ENCODE results near the gene PLEKHG2. TPM values are rescaled to one million over a fixed set of nuclear protein-coding genes. Genes with fewer than 3 reads are reported as not detected.

Gene PLEKHG2, protein sequence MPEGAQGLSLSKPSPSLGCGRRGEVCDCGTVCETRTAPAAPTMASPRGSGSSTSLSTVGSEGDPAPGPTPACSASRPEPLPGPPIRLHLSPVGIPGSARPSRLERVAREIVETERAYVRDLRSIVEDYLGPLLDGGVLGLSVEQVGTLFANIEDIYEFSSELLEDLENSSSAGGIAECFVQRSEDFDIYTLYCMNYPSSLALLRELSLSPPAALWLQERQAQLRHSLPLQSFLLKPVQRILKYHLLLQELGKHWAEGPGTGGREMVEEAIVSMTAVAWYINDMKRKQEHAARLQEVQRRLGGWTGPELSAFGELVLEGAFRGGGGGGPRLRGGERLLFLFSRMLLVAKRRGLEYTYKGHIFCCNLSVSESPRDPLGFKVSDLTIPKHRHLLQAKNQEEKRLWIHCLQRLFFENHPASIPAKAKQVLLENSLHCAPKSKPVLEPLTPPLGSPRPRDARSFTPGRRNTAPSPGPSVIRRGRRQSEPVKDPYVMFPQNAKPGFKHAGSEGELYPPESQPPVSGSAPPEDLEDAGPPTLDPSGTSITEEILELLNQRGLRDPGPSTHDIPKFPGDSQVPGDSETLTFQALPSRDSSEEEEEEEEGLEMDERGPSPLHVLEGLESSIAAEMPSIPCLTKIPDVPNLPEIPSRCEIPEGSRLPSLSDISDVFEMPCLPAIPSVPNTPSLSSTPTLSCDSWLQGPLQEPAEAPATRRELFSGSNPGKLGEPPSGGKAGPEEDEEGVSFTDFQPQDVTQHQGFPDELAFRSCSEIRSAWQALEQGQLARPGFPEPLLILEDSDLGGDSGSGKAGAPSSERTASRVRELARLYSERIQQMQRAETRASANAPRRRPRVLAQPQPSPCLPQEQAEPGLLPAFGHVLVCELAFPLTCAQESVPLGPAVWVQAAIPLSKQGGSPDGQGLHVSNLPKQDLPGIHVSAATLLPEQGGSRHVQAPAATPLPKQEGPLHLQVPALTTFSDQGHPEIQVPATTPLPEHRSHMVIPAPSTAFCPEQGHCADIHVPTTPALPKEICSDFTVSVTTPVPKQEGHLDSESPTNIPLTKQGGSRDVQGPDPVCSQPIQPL (N-terminal part only)
- 44.3 to 72.0 TPM (median 62.7 TPM) in 5 replicates for total RNA-seq (2022; extraction: Qiagen RNA extraction)

DNA sequence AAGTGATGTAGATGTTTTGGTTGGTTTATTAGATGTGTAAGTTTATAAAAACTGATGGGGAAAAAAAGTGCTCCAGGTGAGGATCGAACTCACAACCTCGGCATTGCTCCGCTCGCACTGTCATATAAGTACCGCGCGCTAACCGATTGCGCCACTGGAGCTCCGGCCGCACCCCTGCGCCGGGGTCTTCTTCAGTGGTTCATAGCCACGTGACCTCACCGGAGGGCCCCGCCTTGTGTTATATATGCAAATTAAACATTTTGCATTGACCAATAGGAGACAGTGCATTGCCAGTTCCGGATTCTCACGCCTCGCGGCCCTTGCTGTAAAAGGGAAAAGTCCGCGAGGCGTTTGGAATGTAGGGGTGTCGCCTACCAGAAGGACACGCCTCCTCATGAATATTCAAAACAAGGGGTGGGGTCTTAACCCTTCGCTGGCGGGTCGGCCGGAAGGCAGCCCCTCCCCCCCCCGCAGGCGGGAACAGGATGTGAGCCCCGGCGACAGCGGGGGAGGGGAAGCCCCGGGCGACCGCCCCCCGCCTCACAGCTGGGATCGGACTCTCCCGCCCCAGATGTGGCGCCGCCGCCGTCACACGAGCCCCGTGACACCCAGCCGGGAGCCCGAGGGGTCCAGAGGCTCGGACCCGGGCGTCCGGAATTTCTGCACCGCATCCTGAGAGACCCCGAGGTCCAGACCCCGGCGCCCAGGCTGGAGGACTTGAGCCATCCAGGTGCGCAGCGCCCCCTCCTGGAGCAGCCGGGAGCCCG lies at the start of gene PLEKHG2:
TSS of gene PLEKHG2 (plus strand) at position 570 of the 767 bp plus-strand sequence. CDS start 1,418 bp downstream, outside the sequence.

DNA sequence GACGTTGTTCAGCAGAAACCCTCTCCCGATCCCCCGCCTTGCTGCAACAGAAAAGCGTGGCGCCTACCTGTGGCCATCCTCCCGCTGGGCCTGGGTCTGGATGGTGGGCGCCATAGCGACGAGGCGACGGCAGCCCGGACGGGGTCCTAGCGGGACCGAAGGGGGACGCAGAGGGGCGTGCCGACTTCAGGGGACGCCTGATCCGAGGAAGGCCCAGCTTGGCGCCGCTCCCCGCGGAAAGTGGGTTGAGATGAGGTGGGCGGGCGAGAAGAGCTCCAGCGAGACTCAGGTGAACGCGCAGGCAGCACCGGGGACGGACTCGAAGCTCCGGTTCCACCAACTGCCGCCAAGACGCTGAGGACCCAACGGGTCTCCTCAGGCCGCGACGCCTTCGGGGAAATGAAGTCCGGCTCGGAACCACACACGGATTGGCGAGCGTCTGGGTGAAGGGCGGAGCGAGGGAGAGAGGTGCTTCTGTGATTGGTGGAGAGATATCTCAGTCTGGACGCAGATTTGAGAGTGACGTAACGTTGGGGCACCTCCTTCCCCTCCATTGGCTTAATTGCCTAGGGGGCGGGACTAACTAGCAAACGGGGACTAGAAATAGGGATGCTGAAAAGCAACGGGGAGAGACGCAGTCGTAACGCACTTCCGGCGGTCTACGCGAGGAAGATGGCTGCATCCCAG lies 21.6 kb upstream of the PLEKHG2 start, which contains the start of the genes MED29 and PAF1:
TSS of gene MED29 (plus strand) at position 628 of the 687 bp plus-strand sequence. CDS start at position 673, 45 bp downstream.
TSS of gene PAF1 (minus strand) at position 356 of the 687 bp plus-strand sequence. CDS start at position 114, 242 bp downstream.

DNA sequence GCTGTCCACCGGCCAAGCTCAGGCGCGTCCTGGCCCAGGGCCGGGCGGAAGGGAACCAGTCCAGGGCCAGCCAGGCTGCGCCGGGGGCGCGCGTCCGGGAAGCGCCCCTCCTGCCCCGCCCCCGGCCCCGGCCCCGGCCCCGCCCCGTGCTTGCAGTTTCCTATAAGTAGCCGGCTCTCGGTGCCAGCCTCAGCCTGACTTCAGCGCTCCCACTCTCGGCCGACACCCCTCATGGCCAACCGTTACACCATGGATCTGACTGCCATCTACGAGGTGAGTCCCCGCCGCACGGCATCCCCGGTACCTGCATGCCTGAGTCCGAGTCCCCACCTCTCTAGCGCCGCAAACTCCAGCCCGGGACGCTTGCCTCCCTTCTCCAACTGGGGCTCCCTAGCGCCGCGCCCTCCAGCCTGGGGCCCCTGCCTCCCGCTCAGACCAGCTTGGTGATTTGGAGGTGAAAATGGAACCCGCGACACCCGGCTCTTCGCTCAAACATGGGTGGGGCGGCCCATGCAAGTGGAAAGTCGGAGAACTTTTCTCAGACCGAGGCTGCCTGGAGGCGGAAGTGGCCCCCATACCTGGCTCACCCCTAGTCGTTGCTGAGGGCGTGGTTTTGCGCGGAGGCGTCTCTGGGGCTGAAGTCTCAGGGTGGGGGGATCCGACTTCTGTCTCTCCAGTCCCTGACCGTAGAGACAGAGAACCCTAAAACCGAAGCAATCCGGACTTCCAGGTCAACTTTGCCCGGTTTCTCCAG lies 5.6 kb upstream of the PLEKHG2 start, which contains the start of gene ZFP36:
TSS of gene ZFP36 (plus strand) at position 192 of the 754 bp plus-strand sequence. CDS start at position 250, 58 bp downstream.

DNA sequence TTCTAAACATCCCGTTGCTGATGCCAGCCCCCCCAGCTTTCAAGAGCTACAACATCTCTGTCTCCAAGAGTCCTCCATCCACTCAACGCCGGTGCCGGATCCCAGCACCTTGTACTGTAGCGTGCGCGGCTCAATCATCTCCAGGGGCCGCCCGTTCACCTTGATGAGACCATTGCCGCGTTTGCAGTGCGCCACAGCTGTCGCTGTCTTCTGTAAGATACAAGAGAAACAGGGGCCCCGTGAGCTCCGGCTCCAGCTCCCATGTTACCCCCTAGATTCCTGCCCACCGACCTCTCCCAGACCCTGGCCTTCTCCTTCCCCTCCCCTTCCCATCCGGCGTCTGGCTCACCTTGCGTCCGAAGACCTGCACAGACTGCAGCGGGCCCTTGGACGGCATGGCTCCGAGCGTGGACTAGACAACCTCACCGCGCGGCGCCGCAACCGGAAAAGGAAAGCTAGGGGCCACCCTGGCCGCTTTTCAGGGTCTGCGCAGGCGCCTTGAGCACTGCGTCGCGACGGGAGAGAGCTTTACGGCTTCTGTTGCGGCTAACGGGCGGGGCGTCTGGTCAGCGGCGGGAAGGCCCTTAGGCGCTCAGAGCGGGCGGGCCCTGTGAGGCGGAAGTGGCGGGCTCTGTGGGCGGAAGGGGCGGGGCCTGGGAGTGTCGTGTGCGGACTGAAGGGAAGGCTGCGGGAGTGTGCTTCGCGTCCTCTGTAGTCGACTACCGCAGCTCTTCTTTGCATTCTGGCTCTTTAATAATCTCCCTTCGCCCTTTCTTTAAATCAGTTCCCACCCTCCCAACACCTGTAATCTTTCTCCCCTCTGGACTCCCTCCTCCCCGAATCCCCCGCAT lies 23.3 kb downstream of the PLEKHG2 start, which contains the start of gene RPS16:
TSS of gene RPS16 (minus strand) at position 451 of the 851 bp plus-strand sequence. CDS start at position 397, 54 bp downstream.

DNA sequence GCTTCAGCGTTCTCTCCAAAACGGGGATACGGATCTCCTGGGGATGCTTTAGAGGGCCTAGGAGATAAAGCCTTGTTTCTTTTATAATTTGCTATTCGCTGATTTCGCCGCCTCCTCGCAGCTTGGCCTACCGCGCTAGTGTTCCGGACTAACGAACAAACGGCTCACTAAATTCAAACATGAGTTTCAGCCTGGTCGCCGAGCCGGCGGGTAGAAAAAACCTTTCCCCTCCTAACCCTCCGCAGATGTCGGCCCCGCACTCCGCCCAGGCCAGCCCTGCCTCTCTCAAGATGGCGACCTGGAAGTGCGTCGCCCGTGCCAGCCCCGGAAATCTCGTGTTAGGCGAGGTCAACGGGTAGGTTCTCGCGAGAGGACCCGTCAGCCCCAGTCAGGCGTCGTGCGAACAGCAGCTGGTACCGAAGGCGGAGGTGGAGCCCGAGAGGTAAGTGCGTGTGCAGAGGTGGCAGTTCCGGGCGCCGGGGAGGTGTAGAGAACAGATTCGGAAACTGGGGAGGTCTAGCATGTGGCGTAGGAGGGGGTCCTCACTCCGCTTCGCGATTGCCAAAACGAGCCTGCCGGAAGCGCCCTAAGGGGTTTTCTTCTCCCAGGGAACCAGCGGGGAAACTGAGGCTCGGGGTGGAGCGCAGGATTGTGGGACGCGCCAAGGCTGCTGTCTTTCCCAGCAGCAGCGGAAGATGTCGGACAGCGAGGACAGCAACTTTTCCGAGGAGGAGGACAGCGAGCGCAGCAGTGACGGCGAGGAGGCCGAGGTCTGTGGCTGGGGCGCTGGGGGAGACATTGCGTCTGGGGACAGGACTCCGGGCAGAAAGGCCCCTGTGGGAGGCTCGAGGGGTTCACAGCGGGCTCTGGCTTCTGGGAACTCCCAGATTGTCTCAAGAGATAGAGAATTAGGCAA lies 33.0 kb downstream of the PLEKHG2 start, which contains the start of gene SUPT5H:
TSS of gene SUPT5H (plus strand) at position 387 of the 916 bp plus-strand sequence. CDS start at position 696, 309 bp downstream.

Other genes with a start within 250 kb of the PLEKHG2 start
- gene NCCRP1, start 215.7 kb upstream of the PLEKHG2 start, total RNA-seq (2022; extraction: Qiagen RNA extraction): 1.1 to 2.1 TPM (median 1.7 TPM) in 5 replicates
- gene SYCN, start 208.4 kb upstream of the PLEKHG2 start, total RNA-seq (2022; extraction: Qiagen RNA extraction): not detected in 5 replicates
- gene IFNL3, start 167.7 kb upstream of the PLEKHG2 start, total RNA-seq (2022; extraction: Qiagen RNA extraction): not detected in 5 replicates
- not detected in 5 replicates for gene IFNL4, start 163.8 kb upstream of the PLEKHG2 start, total RNA-seq (2022; extraction: Qiagen RNA extraction)
- gene IFNL2, start 144.3 kb upstream of the PLEKHG2 start, total RNA-seq (2022; extraction: Qiagen RNA extraction): 0.12 TPM in 1 of 5 replicates, not detected in the others
- 0.15 to 0.42 TPM (median 0.32 TPM) in 4 of 5 replicates, not detected in the other for gene IFNL1, start 116.3 kb upstream of the PLEKHG2 start, total RNA-seq (2022; extraction: Qiagen RNA extraction)
- 7.9 to 13.4 TPM (median 12.3 TPM) in 5 replicates for gene LRFN1, start 91.8 kb upstream of the PLEKHG2 start, total RNA-seq (2022; extraction: Qiagen RNA extraction)
- gene GMFG, start 76.6 kb upstream of the PLEKHG2 start, total RNA-seq (2022; extraction: Qiagen RNA extraction): 0.21 to 0.48 TPM (median 0.39 TPM) in 4 of 5 replicates, not detected in the other
- gene SAMD4B, start 70.2 kb upstream of the PLEKHG2 start, total RNA-seq (2022; extraction: Qiagen RNA extraction): 121 to 183 TPM (median 177 TPM) in 5 replicates
- gene PAF1, start 21.6 kb upstream of the PLEKHG2 start, total RNA-seq (2022; extraction: Qiagen RNA extraction): 69.8 to 73.4 TPM (median 72.4 TPM) in 5 replicates
- 61.9 to 70.6 TPM (median 65.2 TPM) in 5 replicates for gene MED29, start 21.3 kb upstream of the PLEKHG2 start, total RNA-seq (2022; extraction: Qiagen RNA extraction)
- 65.6 to 124 TPM (median 101 TPM) in 5 replicates for gene ZFP36, start 5.8 kb upstream of the PLEKHG2 start, total RNA-seq (2022; extraction: Qiagen RNA extraction)
- 6,027 to 7,937 TPM (median 7,455 TPM) in 5 replicates for gene RPS16, start 23.3 kb downstream of the PLEKHG2 start, total RNA-seq (2022; extraction: Qiagen RNA extraction)
- gene SUPT5H, start 32.9 kb downstream of the PLEKHG2 start, total RNA-seq (2022; extraction: Qiagen RNA extraction): 176 to 203 TPM (median 194 TPM) in 5 replicates
- gene TIMM50, start 68.2 kb downstream of the PLEKHG2 start, total RNA-seq (2022; extraction: Qiagen RNA extraction): 165 to 230 TPM (median 217 TPM) in 5 replicates
- gene DLL3, start 86.3 kb downstream of the PLEKHG2 start, total RNA-seq (2022; extraction: Qiagen RNA extraction): 6.8 to 11.9 TPM (median 11.2 TPM) in 5 replicates
- not detected in 5 replicates for gene SELENOV, start 102.5 kb downstream of the PLEKHG2 start, total RNA-seq (2022; extraction: Qiagen RNA extraction)
- gene EID2B, start 120.2 kb downstream of the PLEKHG2 start, total RNA-seq (2022; extraction: Qiagen RNA extraction): 8.4 to 10.2 TPM (median 8.7 TPM) in 5 replicates
- gene EID2, start 127.5 kb downstream of the PLEKHG2 start, total RNA-seq (2022; extraction: Qiagen RNA extraction): 33.7 to 46.9 TPM (median 42.4 TPM) in 5 replicates
- not detected in 5 replicates for gene LGALS13, start 189.9 kb downstream of the PLEKHG2 start, total RNA-seq (2022; extraction: Qiagen RNA extraction)
- gene LGALS16, start 243.2 kb downstream of the PLEKHG2 start, total RNA-seq (2022; extraction: Qiagen RNA extraction): not detected in 5 replicates